ENCODE results near the gene ACADSB.

ACADSB gene

GRCh38 chr10:123101872-123102271 lies 93.1 kb downstream of the ACADSB start:
- no peak for DNase-seq

- DNase-seq, result no peak
Measured at GRCh38 chr10:123102673-123103072, 93.9 kb downstream of the ACADSB start.

DNA sequence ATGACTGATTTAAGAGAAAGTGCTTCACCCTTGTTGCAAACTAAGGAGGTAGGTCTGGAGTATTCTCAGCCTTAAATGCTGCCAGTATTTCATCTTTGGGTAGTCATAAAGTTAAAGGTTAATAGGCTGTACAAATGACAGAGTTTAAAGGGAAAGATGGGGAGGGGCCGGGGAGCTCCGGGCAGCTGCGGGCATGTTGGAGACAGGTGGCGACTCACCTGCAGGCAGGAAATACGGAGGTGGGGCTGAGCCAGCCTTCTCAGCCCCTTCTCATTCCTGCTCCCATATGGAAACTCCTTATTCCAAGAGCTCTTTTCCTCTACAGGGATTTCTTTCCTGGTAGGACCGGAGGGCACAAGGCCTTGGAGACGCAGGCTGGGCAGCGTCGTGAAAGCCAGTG lies 95.1 kb downstream of the ACADSB start:
- no peak for DNase-seq
